Testis (tissue), 3 donors: ENCODE measurements around the gene FLNB. TPM values are rescaled to one million over a fixed set of nuclear protein-coding genes. Genes with fewer than 3 reads are reported as not detected.

Source experiments
- DNase-seq: peaks from one replicate; pipeline ENCODE4 v3.0.0-alpha.2; 2019
- H3K27ac ChIP-seq, 2 donors: fragments of 200-600 bp; sonication (generic); one replicate each; pipeline ENCODE4 v1.5.1; 2019
- H3K27me3 ChIP-seq: fragments of 200-600 bp; sonication (generic); one replicate; pipeline ENCODE4 v1.5.1; 2019
- H3K36me3 ChIP-seq: fragments of 200-600 bp; sonication (generic); one replicate; pipeline ENCODE4 v1.5.1; 2017; ENCODE audit warnings: low read depth; ENCODE audit errors: missing control alignments
- H3K4me1 ChIP-seq: fragments of 200-600 bp; sonication (generic); one replicate; pipeline ENCODE4 v1.5.1; 2019
- H3K4me3 ChIP-seq, 2 donors: fragments of 200-600 bp; sonication (generic); one replicate each; pipeline ENCODE4 v1.5.1; 2017 to 2019
- H3K9me3 ChIP-seq: fragments of 200-600 bp; sonication (generic); one replicate; pipeline ENCODE4 v1.5.1; 2017
- POLR2A ChIP-seq: fragments of 450-650 bp; IDR thresholded peaks from one replicate; pipeline ENCODE4 v1.6.1; 2017; ENCODE audit warnings: antibody characterized with exemption, mild to moderate bottlenecking, moderate library complexity
- WGBS, 2 donors: methylation state at CpG; one replicate each; pipeline ENCODE4 v1.1.5; 2018; 5-methylcytosine and 5-hydroxymethylcytosine counted together
- intact Hi-C: fragments of 100-400 bp; cut with DNase I; formaldehyde crosslinking; loops from one replicate; pipeline ENCODE4 v1.15.1; 2023; ENCODE audit warnings: low total_unique reads
- polyA plus RNA-seq: library from polyadenylated mRNA; stranded (reverse); fragments of 350-450 nt; fragmentation: Illumina TruSeq; extraction: RNeasy Lipid Tissue Mini Kit (QIAGEN cat#74804); gene quantifications from one replicate; pipeline ENCODE4 v1.2.3, GENCODE V29; 2014; ENCODE audit warnings: low read depth, low replicate concordance; ENCODE audit not compliant: insufficient read depth
- total RNA-seq, 2 donors: library from RNA; depleted of rRNA; stranded (reverse); fragments of >200 nt; gene quantifications; one replicate each; pipeline ENCODE4 v1.2.3, GENCODE V29; 2016
- TF ChIP-seq, protein P1 (sequence below), 3 experiments: fragments of 450-650 bp in 2 of 3; fragments of 200-600 bp in 1 of 3; sonication (generic) in 1 of 3; IDR thresholded peaks; one replicate each; pipeline ENCODE4 v1.5.1; 2016 to 2019; ENCODE audit warnings: antibody characterized with exemption in 3 of 3, mild to moderate bottlenecking in 2 of 3, moderate library complexity in 1 of 3

The FLNB gene
- total and polyA plus RNA-seq, 3 donors from 2014 or later, result 105 to 199 (median 166) TPM

DNA sequence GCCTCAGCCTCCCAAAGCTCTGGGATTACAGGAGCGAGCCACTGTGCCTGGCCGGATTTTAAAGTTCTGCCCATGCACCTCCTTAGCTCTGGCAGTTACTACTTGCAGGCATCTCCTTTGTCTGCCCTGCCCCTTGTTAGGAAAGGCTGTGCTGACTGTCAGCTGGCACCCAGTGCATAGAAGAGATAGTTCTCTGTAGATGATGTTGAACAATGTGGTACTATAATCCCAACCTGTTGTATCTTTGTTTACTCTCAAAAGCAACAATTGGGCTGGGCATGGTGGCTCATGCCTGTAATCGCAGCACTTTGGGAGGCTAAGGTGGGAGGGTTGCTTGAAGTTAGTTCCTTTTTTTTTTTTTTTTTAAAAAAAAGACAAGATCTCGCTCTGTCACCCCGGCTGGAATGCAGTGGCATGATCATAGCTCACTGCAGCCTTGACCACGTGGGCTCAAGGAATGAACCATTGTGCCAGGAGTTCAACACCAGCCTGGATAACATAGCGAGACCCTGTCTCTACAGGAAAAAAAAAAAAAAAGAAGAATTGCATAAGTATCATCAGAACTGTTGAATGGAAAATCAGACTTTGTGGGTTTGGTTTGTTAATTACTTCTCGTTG is 30.6 kb downstream of the FLNB start:
- DNase-seq, result peak; percentile 63
- H3K4me3 ChIP-seq, result no peak overlapping the region
- TF ChIP-seq, protein P1, sequence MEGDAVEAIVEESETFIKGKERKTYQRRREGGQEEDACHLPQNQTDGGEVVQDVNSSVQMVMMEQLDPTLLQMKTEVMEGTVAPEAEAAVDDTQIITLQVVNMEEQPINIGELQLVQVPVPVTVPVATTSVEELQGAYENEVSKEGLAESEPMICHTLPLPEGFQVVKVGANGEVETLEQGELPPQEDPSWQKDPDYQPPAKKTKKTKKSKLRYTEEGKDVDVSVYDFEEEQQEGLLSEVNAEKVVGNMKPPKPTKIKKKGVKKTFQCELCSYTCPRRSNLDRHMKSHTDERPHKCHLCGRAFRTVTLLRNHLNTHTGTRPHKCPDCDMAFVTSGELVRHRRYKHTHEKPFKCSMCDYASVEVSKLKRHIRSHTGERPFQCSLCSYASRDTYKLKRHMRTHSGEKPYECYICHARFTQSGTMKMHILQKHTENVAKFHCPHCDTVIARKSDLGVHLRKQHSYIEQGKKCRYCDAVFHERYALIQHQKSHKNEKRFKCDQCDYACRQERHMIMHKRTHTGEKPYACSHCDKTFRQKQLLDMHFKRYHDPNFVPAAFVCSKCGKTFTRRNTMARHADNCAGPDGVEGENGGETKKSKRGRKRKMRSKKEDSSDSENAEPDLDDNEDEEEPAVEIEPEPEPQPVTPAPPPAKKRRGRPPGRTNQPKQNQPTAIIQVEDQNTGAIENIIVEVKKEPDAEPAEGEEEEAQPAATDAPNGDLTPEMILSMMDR (IDR thresholded peaks at IDR 0.05), result no peak
- no peak for TF ChIP-seq POLR2A
- no peaks in the 10 kb centered on the region for H3K27me3 ChIP-seq
- peaks cover 34% of the 10 kb centered on the region for H3K4me1 ChIP-seq
- 72% methylated on average over 8 of the region's 8 CpGs for WGBS, 2 donors
- no peak overlapping the region for H3K27ac ChIP-seq
- no peaks in the 10 kb centered on the region for H3K36me3 ChIP-seq
- no peaks in the 10 kb centered on the region for H3K9me3 ChIP-seq
- intact Hi-C loops, result no loop called here

DNA sequence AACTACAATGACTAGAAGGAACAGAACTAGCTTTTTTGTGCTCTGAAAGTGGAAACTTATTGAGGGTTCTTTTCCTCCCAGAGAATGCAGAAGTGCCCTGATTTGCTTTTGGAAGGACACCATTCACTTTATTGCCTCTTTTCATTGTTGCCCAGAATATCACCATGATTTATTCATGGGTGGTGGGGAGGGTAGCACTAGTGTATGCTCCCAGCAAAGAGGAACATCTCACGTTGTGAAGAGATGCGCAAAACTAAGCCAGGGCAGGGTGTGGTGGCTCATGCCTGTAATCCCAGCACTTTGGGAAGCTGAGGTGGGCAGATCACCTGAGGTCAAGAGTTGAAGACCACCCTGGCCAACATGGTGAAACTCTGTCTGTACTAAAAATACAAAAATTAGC is 31.4 kb downstream of the FLNB start:
- TF ChIP-seq POLR2A, result no peak
- TF ChIP-seq, protein P1 (IDR thresholded peaks at IDR 0.05), result no peak
- H3K27ac ChIP-seq, result no peak overlapping the region
- no peak overlapping the region for H3K4me3 ChIP-seq
- intact Hi-C loops, result no loop called here
- no peaks in the 10 kb centered on the region for H3K9me3 ChIP-seq
- H3K4me1 ChIP-seq, result peaks cover 35% of the 10 kb centered on the region
- no peaks in the 10 kb centered on the region for H3K27me3 ChIP-seq
- no peaks in the 10 kb centered on the region for H3K36me3 ChIP-seq
- 82 to 89% methylated on average over 2 of the region's 2 CpGs for WGBS, 2 donors
- no peak for DNase-seq

DNA sequence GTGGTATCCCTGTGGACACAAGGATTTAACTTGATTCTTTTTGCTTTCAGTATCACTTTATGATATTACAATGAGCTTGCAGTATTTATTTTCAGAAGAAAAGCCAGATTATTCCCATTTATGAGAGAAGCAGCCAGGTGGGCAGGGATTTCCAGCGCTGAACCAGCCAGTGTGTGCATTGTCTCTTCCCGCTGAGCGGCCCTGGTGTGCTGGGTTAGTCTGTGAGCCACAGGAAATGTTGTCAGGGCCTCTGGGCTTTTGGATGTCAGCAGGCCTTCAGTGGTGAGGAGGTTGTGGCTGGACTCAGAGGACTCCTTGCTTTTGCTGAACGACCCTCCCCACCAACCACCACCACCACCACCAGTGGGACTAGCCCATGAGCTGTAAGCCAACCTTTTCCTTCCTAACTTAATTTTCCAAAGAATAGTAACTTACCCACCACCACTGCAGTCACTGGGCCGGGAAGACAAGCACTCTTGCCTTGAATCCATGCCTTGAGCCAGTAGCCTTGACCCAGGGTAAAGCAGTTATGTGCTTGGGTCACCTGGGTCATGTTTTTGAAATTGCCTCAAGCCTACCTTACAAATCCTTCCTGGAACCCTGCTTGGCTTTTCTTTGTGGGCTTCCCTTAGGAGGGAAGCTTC is 33.1 kb downstream of the FLNB start:
- Histone ChIP-seq H3K4me1 (peaks cover 32% of the 10 kb centered on the region), H3K27me3 (no peaks in the 10 kb centered on the region), H3K9me3 (no peaks in the 10 kb centered on the region), H3K27ac (peak overlapping the region in 1 of 2 donors; percentile 30), H3K4me3 (no peak overlapping the region), H3K36me3 (no peaks in the 10 kb centered on the region)
- WGBS, 2 donors, result 41 to 58% methylated on average over 5 of the region's 5 CpGs
- TF ChIP-seq POLR2A, result no peak
- TF ChIP-seq, protein P1 (IDR thresholded peaks at IDR 0.05), result no peak
- no peak for DNase-seq
- intact Hi-C loops, result no loop called here

DNA sequence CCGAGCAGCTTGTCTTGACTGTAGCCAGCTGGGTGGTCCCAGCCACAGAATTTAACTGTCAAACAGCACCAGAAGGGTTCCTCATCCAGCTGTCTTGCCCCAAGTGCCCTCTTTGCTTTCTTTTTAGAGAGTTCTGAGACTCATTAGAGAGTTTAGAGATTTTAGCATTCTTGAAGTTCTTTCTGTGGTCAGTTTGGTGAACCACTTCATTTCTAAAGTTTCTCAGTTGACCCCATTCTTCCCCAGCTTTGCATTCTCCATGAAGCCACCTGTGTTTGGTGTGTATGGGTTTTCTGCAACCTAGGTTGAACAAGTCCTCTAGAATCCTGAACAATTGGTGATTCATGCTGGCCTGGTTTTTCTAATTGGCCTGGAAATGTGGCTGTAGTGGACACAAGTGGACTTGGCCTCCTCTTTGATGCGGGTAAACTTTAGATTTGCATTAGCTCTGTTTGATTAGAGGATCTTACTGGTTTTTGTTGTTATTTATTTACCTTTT is 33.7 kb downstream of the FLNB start:
- Histone ChIP-seq H3K4me1 (peaks cover 32% of the 10 kb centered on the region), H3K27ac (peak overlapping the region in 1 of 2 donors; percentile 30), H3K9me3 (no peaks in the 10 kb centered on the region), H3K27me3 (no peaks in the 10 kb centered on the region), H3K4me3 (no peak overlapping the region), H3K36me3 (no peaks in the 10 kb centered on the region)
- WGBS, 2 donors, result 74 to 75% methylated on average over 2 of the region's 2 CpGs
- TF ChIP-seq POLR2A, result no peak
- TF ChIP-seq, protein P1 (IDR thresholded peaks at IDR 0.05), result no peak
- DNase-seq, result no peak
- intact Hi-C loops, result no loop called here
